Anterior cingulate cortex (tissue), 58 donors: ENCODE data around the gene GMDS.
A peak's percentile ranks its signal among the peaks of the same experiment; 100 is the strongest.

Source experiments
- DNase-seq, 58 donors: peaks; one replicate each; lab custom pipeline; 2025; lab: John Stamatoyannopoulos, UW

Gene GMDS

GRCh38 chr6:2054516-2055067 lies 190.8 kb downstream of the GMDS start:
- DNase-seq = no peak

GRCh38 chr6:2053691-2054090 lies 191.7 kb downstream of the GMDS start:
- no peak for DNase-seq

GRCh38 chr6:2047855-2048254 lies 197.6 kb downstream of the GMDS start:
- no peak for DNase-seq

DNA sequence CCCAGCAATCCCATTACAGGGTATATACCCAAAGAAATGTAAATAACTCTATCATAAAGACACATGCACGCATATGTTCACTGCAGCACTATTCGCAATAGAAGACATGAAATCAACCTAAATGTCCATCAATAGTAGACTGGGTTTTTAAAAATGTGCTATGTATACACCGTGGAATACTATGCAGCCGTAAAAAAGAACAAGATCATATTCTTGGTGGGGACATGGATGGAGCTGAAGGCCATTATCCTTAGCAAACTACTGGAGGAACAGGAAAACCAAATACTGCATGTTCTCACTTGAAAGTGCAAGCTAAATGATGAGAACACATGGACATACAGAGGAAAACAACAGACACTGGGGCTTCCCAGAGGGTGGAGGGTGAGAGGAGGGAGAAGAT lies 201.2 kb downstream of the GMDS start:
- no peak for DNase-seq

DNA sequence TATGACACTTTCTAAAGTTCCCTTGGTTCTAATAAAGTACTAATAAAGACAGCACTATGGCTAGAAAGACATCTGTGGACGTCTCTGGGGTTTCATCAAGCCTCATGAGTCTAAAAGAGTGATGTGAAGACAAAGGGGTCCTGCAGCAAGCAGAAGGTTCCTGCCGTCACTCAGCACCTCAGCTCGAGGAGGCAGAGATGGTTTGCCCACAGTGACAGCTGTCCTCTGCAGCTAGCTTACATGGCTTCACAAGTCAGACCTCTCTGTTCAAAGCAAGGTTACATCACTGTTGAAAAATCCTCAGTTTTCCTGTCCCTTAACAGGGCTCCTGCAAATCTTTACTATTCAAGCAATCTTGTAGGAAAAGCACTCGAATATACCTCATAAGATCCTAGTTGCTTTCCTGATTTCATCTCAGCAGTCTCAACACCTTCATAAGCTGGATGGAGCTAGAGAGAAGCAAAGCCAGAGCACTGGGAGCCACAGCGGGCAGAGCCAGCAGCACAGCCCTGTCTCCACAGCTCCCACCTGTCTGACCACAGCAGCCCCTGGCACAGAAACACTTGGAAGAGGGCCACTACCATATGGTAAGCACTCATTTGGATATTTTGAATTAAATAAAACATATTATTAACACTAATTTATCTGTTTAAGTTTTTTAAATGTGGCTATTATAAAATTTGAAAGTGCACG lies 202.3 kb downstream of the GMDS start:
- DNase-seq = no peak

- no peak for DNase-seq
Observed at GRCh38 chr6:2038092-2038491, 207.3 kb downstream of the GMDS start.

GRCh38 chr6:2037237-2037926 lies 208.0 kb downstream of the GMDS start:
- no peak for DNase-seq

- no peak for DNase-seq
Observed at GRCh38 chr6:2036710-2037023, 208.7 kb downstream of the GMDS start.

DNA sequence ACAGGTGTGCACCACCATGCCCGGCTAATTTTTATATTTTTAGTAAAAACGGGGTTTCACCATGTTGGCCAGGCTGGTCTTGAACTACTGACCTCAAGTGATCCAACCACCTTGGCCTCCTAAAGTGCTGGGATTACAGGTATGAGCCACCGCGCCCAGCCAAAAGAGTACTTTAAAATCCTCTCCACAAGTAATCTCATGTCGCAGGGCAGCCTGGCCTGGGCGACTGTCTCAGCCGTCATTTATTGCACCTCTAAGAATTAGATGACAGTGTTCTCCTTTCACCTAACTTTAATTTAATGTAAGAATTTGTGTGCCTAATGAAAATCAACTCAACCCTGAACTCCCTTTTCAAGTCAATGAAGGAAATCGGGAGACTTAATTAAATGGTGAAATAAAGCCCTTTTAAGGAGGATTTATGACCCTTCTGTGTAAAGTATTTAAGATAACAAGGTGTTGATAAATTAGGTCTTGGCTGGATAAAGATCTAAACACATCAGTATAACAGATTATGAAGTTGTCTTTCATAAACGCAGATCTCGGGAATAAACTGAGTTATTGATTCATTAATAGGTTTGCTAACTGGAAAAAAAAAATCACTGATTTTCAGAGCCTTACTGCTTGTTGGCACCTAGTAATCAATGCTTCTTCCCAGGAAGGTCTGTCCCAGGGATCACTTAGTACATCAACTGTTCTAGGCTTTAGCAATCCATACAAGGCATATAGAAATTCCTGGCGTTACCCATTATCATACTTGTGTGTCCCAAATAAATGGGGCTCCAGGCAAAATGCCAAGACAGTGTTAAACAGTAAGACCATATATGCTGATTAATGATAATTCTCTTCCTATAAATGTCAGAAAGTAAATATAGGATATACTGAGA lies 209.3 kb downstream of the GMDS start:
- no peak for DNase-seq

GRCh38 chr6:2035046-2035445 lies 210.4 kb downstream of the GMDS start:
- no peak for DNase-seq

DNA sequence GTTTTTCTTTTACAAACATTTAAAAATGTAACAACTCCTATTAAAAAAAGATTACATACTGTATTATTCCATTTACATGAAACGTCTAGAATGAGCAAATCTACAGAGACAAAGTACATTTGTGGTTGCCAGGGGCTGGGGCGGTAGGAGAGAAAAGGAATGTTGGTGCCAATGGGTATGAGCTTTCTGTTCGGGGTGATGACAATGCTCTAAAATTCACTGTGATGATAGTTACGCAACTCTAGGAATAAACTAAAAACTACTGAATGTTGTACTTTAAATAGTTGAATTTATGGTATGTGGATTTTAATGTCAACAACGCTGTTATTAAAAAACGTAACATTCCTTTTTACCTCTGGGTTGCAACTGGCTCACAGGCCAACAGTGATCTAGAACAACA lies 211.1 kb downstream of the GMDS start:
- DNase-seq = no peak

DNA sequence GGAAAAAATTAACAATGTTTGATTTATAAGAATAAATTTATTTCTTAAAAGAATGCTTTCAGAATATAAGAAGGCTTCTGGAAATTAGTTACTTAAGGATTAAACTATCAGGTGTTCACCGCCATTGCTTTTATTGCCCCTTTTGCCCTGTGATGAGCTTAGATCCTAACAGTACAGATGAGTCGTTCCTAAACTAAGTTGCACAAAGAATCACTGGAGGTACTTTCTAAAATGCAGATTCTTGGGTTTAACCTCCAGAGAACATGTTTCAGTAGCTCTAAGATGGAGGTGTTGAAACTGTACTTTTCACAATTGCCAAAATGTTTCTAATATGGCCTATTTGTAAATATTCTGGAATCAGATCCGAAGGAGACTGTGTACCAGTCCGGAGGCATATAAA lies 211.9 kb downstream of the GMDS start:
- DNase-seq = no peak

DNA sequence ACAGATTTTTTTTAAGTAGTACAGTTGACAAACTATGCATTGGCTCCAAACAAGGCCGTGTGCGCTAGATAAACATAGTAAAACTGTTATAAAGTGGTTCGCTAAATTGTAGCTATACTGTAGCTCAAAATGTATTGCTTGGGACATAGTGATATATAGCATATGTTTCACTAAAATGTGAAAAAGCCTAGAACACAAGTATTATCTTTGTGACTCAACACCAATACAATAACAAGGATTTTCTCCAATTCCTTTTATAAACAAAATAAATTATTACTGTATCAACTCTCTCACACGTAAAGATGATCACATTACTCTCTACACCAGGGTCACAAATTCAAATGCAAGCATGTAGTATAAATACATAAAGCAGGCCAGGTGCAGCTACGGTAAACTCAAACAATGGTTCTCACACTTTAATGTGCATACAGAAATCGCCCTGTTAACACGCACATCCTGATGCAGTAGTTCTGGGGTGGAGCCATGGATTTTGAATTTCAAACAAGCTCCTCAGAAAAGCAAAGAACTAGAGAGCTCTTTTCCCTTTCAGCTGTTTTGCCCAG lies 214.6 kb downstream of the GMDS start:
- no peak for DNase-seq

DNA sequence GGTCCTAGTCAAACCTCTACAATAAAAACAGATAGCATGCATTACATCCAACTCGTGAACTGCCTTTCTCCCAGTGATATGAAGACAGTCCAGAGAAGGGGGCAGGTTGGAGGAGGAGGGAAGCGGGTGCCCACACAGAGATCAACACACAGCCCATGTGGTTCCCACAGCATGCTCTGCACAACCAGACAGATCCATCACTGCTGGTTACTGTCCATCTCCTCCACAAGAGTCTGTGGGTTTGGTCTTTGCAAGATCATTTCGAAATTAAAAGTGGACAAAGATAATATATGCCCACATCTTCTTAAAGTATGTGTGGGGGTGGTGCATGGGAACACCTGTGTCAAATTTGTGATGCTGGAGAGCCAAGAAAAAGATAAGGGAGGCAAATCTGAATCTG lies 215.5 kb downstream of the GMDS start:
- DNase-seq = no peak

GRCh38 chr6:2029130-2029794 lies 216.1 kb downstream of the GMDS start:
- DNase-seq = no peak

- peak in 1 of 58 donors; percentile 2 for DNase-seq
Observed at GRCh38 chr6:2028457-2029038, 216.9 kb downstream of the GMDS start.

DNA sequence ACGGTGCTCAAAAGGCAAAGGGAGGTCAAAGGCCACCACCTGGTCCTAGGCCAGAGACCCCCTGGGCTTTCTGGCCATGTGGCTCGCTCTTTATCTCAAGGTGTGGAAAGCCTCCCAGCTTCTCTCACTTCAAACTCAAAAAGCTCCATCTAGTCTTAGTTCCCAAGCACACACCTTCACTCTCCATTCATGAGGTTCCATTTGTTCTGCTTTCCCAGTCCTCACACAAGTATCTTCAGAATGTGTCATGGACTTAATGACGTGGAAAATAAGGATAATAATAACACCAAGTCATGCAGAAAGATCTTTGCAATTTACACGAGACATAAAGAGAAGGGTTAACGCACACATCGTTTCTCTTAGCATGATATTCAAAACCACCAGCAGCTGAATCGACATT lies 219.3 kb downstream of the GMDS start:
- no peak for DNase-seq

- peak in 24 of 58 donors; percentile 1 to 41 (median 10) for DNase-seq
Observed at GRCh38 chr6:2021713-2022125, 223.7 kb downstream of the GMDS start.

DNA sequence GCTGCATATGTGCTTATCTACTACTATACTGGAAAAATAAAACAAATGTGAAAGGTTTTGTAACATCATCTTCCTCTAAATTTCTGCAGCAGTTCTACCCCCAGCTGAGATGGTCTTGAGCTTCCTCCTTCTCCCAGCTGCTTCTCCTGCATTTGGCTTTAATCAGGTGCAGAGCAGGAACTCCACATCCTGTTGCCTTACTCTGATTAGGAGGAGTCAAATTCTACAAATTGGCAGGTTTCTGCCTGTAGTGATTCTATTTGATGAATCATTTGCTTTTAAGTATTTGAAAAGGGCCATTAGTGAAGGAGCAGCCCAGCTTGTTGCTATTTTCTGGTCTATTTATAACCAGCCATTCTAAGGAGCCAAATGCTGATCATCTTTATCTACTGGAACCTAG lies 224.5 kb downstream of the GMDS start:
- DNase-seq = no peak

DNA sequence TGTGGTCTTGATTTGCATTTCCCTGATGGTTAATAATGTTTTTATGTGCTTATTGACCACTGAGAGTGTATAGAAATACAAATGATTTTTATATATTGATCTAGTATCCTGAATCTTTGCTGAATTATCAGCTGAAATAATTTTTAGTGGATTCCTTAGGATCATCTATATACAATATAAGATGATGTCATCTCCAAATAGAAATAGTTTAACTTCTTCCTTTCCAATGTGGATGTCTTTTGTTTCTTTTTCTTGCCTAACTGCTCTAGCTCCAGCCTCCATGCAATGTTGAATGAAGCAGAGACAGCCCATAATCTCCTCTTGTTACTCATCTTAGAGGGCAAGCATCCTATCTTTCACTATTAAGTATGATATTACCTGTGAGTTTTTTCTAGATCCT lies 226.4 kb downstream of the GMDS start:
- no peak for DNase-seq
